GM11168 (cell line): ENCODE measurements around the gene ANKRD17.
"Not testable (repeated sequence)": the region's sequence is repeated elsewhere in the genome, so short reads cannot be mapped to it uniquely, and the experiment has no call there.

ENCODE experiments used
- in situ Hi-C: fragments of 300-500 bp; cut with MboI; formaldehyde crosslinking; loops from one replicate; pipeline ENCODE4 v1.12.0; 2022; ENCODE audit warnings: low sequenced_read_pairs; ENCODE audit not compliant: unreplicated experiment

ANKRD17 gene

DNA sequence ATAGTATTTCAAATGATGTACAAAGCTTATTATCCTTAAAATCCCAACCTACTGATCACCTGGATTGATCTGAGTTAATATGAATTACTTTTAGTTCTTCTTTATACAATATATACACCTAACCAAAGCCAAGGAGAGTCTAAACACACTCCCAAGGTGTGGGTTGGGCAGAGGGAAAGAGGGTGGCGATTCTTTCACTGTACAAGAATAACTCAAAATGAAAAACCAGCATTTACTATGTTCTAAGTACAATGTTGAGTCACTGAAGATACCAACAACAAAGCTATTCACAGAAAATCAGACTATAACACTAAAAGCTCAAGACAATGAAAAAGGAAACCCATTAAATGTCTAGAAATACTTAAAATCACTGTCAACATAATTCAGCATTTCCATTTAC is 46.6 kb downstream of the ANKRD17 start:
- in situ Hi-C loops, result no loop called here

GRCh38 chr4:73208376-73208775 is 50.2 kb downstream of the ANKRD17 start:
- in situ Hi-C loops, result no loop called here

DNA sequence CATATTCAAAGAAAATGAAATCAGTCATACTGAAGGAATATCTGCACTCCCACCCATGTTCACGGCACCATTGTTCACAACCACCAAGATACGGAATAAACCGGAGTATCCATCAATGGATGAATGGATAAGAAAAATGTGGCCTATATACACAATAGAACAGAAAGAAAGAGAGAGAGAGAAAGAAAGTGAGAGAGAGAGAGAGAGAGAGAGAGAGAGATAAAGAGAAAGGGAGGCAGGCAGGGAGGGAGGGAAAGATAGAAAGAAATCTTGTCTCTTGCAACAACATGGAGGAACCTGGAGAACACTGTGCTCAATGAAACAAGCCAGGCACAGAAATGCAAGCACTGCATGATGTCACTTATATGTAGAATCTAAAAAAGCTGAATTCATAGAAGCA is 52.4 kb downstream of the ANKRD17 start:
- in situ Hi-C loops, result no loop called here

DNA sequence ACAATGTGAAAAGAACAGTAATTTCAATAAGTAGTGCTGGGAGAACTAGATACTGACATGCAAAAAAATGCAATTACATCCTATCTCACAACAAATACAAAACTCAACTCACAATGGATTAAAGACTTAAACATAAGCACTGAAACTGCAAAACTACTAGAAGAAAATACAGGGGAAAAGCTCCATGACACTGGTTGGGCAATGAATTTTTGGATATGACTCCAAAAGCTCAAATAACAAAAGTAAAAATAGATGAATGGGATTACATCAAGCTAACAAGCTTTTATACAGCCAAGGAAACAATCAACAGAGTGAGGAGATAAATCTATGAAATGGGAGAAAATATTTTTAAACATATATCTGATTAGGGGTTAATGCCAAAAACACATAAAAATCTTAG is 53.1 kb downstream of the ANKRD17 start:
- in situ Hi-C loops, result no loop called here

GRCh38 chr4:73203976-73204375 is 54.6 kb downstream of the ANKRD17 start:
- in situ Hi-C loops, result not testable (repeated sequence)

- in situ Hi-C loops, result no loop called here
Observed at GRCh38 chr4:73197220-73197619, 61.4 kb downstream of the ANKRD17 start.

GRCh38 chr4:73194064-73194463 is 64.5 kb downstream of the ANKRD17 start:
- in situ Hi-C loops, result no loop called here

GRCh38 chr4:73193659-73194058 is 64.9 kb downstream of the ANKRD17 start:
- in situ Hi-C loops, result no loop called here

- in situ Hi-C loops, result no loop called here
Observed at GRCh38 chr4:73193155-73193554, 65.4 kb downstream of the ANKRD17 start.

GRCh38 chr4:73189274-73189810 is 69.3 kb downstream of the ANKRD17 start:
- in situ Hi-C loops, result no loop called here

GRCh38 chr4:73187325-73187724 is 71.3 kb downstream of the ANKRD17 start:
- in situ Hi-C loops, result no loop called here

DNA sequence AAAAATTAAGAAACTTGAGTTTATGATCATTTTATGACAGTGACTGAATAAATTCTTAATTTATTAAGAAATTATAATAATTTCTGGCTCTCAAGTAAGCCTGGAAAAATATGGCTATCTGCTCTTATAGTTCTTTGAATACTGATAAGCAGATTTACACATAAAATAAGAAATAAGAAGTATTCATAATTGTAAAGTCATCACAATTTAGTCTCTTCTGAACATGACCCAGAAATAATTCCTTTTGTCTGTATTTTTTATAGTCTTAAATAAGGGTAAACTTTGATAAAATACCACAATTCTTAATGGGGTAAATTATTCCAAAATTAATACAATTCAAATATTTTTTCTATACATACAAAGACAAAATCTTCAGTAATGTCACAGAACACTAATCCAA is 72.7 kb downstream of the ANKRD17 start:
- in situ Hi-C loops, result no loop called here

- in situ Hi-C loops, result no loop called here
Observed at GRCh38 chr4:73181231-73181630, 77.4 kb downstream of the ANKRD17 start.

- in situ Hi-C loops, result no loop called here
Observed at GRCh38 chr4:73178389-73178788, 80.2 kb downstream of the ANKRD17 start.

GRCh38 chr4:73172161-73172560 is 86.4 kb downstream of the ANKRD17 start:
- in situ Hi-C loops, result no loop called here

GRCh38 chr4:73170518-73171198 is 87.9 kb downstream of the ANKRD17 start:
- in situ Hi-C loops, result no loop called here

GRCh38 chr4:73166212-73166611 is 92.4 kb downstream of the ANKRD17 start:
- in situ Hi-C loops, result no loop called here

- in situ Hi-C loops, result no loop called here
Observed at GRCh38 chr4:73161527-73162185, 96.9 kb downstream of the ANKRD17 start.

DNA sequence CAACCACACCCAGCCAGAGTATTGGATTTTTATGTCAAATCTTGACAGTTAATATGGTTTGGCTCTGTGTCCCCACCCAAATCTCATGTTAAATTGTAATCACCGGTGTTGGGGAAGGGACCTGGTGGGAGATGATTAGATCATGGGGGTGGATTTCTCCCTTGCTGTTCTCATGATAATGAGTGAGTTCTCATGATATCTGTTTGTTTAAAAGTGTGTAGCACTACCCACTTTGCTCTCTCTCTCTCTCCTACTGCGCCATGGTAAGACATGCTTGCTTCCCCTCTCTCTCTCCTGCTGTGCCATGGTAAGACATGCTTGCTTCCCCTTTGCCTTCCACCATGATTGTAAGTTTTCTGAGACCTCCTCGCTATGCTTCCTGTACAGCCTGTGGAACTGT is 102.2 kb downstream of the ANKRD17 start:
- in situ Hi-C loops, result no loop called here

GRCh38 chr4:73152893-73153292 is 105.7 kb downstream of the ANKRD17 start:
- in situ Hi-C loops, result no loop called here

DNA sequence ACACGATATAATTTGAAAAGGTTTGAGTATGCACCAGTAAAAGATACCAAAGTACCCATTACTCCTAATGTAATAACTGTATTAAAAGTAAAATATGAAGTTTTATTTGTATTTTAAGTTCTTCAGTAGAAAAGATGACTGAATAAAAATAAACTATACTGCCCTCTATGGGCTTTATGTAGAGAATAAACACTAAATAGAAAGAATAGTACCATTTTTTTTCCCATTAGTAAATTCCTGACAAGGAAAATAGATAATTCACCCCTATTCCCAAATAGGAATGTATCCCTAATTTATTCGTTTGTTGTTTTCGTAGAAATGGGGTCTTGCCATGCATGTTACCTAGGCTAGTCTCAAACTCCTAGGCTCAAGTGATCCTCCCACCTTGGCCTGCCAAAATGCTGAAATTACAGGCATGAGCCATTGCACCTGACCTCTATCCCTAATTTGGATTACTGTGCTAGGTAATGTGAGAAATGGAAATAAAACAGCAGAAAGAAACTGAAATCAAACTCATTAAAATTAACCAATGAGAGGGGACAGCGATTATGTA is 115.5 kb downstream of the ANKRD17 start:
- in situ Hi-C loops, result no loop called here

- in situ Hi-C loops, result no loop called here
Observed at GRCh38 chr4:73139991-73140390, 118.6 kb downstream of the ANKRD17 start.
